HG03135 (cell line): Measurements from ENCODE around the gene EEF1A2.
"Not testable (repeated sequence)": the region's sequence is repeated elsewhere in the genome, so short reads cannot be mapped to it uniquely, and the experiment has no call there.

Experiments
- ATAC-seq: cut with Tn5 transposase; IDR thresholded peaks from one replicate; pipeline ENCODE4 v1.9.1; 2021; ENCODE audit warnings: mild to moderate bottlenecking, moderate library complexity; ENCODE audit not compliant: unreplicated experiment

EEF1A2 gene

DNA sequence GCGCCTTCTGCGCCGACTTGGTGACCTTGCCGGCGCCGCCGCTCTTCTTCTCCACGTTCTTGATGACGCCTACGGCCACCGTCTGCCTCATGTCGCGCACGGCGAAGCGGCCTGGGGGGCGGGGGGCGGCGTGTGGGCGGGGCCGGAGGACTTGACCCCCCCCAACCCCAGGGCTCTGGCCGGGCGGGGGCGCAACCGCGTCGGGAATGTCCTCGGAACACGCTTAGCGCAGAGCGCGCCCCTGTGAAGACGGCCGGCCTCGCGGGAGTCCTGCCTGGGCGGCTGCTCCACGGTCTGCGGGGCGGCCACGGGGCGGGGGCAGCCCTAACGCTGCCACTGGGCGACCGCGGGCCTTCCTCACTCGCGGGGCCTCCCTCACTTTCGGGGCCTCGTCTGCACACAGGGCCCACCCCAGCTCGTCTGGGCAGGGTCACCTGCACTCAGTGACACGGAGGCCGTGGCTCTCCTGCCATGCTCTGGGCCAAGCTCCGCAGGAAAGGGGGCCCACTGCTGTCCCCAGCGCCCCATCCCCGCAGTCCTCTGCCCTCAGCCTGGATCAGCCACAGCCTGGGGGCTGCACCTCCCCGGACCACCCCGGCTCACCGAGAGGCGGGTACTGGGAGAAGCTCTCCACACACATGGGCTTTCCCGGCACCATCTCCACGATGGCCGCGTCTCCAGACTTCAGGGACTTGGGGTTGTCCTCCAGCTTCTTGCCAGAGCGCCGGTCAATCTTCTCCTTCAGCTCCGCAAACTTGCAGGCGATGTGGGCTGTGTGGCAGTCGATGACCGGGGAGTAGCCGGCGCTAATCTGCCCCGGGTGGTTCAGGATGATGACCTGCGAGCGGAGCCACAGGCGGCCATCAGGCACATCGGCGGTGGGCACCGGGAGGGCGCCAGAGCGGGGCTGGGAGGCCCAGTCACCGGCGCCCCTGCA lies 10.3 kb downstream of the EEF1A2 start:
- ATAC-seq = no peak

DNA sequence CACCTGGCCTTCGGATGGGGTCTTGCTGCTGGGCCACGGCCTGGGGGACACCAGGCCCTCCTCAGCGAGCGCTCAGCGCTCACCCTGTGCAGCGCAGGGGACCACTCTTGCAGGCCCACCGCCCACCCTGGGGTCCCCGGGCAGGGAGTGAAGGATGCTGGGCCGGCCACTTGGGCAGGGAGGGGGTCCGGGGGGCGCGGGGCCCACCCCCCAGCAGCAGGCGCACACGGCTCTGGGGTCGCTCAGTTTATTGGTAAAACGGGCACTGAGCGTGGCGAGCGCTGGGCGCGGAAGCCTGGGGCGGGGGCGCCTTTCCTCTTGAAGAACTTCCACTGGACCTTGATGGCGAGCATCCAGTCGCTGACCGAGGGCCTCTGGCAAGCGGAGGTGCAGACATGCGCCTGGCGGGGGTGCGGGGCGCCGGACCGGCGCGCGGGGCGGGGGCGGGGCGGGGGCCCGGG lies 11.1 kb downstream of the EEF1A2 start:
- ATAC-seq = no peak

DNA sequence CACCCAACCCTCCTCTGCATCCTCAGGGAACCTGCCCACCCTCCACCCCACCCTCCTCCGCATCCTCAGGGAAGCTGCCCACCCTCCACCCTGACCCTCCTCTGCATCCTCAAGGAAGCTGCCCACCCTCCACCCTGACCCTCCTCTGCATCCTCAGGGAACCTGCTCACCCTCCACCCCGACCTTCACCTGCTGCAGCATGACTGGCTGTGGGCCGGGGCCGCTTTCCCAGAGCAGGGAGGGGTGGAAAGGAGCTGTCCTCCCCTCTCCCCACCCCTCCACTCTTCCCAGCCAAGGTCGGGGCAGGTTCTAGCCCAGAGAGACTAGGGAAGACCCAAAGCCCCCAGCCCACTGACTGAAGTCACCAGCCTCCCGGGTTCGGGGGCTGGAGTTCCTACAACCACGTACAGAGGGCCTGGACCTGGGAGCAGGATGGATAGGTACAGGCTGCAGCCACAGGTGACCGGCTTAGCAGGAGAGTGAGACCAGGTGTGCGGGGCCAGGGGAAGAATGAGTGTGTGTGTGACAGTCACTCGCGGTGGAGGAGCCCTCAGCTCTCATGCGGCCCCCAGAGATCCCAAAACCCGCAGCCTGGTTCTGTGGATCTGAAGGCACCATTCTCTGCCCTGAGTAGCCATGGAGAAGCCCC lies 11.6 kb downstream of the EEF1A2 start:
- ATAC-seq = no peak

DNA sequence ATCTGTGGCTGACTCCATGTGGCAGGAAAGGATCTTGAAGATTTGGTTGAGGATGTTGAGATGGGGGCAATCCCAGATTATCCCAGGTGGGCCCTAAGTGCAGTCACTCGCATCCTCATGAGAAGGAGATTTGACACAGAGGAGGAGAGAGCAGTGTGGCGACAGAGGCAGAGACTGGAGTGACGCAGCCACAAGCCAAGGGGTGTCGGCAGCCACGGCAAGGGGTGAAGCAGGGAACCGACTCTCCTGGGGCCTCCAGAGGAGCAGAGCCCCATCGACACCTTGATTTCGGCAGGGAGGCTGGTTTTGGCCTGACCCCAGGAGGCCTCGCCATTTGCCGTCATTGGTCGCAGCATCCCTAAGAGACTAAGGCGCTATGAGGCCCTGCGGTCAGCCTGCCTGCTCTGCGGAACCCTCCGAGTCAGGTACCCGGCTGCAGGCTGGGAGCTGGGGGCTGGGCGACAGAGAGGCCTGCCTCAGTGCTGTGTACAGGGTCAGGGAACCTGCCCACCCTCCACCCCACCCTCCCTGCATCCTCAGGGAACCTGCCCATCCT lies 12.5 kb downstream of the EEF1A2 start:
- no peak for ATAC-seq

DNA sequence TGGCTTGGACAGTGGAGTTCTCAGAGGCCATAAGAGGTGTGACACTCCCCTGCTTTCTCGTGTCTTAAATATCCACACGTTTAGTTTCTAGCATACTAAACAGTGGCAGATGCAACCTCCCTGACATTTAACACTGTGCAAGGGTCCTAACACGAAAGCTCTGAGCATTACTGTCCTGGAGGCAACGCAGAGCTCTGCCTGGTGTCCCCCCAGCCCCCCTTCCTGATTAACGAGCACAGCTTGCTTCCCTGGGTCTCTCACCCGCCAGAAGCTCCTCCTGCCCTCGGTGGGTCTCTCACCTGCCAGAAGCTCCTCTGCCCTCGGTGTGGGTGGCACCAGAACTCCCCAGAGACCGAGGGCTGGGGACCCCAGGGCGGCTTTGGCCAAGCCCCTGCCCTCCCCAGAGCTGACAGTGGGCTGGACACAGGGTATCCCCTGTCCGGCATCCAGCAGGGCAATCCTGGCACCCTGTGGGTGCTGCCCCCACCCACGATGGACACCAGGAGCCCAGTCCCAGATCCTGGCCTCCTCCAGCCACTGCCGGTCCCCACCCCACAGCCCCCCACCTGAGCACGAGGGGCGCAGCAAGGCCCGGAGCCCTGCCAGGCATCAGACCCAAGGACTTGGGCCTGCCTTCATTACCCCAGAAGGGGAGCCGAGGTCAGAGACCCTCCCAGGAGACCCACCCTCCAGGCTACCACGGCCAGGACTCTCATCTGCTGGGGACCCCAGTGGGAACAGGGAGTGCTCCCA lies 14.1 kb downstream of the EEF1A2 start:
- ATAC-seq = no peak

DNA sequence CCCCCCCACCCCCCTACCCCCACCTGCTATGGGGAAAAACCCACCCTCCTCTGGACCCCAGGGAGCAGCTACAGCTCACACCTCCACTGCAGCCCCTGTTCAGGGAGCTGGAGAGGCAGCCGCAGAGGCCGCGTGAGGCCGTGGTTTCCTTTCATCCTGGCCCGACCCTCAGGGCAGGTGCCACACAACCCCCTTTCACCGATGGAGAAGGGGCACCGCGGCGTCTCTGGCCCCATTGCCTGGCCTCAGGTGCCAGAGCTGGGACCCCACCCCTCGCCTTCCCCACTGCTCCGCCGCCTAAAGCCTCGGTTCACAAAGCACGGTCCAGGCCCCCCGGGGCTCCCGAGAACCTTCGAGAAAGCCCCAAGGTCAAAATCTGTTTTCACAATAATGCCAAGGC lies 14.6 kb downstream of the EEF1A2 start:
- no peak for ATAC-seq

DNA sequence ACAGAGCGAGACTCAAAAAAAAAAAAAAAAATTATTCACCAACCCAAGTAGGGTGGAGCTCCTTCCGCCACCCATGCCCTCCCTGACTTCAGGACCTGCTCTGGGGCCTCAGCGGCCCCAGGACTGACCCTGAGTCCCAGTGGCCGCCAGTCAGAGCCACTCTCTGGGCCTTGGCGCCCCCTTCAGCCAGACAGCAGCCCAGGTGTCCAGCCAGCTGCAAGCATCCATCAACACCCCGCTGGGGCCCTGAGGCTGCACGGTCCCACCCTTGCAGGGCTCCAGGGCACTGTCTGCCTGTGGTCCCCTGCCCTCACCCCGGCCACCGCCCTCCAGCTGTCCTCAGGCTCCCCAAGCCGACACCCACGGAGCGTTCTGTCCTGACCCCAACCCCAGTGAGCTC lies 15.0 kb downstream of the EEF1A2 start:
- no peak for ATAC-seq

DNA sequence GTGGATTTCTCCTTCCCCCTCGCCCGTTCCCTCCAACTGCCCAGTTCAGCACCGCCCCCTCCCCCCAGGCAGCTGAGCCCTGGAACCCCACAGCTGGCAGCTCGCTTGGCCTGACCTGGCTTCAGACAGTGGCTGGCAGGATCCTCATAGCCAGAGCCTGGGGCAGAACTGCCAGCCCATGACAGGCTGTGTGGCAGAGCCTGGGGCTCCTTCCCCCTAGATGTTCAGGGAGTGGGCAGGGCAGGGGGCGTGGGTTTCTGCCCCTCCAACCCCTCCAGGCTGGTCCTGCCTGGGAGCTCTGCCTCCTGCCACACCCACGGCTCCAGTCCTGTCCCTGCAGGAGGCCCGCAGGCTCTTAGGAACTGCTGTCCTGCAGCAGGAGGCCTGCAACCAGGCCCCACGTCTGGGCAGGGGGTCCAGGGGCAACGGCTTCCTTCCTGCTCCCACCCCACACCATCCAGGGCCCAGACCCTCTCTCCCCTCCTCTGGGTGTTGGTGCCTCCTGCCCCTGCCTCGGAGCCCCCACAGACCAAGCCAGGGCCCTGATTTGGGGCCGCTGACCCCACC lies 16.8 kb downstream of the EEF1A2 start:
- no peak for ATAC-seq

DNA sequence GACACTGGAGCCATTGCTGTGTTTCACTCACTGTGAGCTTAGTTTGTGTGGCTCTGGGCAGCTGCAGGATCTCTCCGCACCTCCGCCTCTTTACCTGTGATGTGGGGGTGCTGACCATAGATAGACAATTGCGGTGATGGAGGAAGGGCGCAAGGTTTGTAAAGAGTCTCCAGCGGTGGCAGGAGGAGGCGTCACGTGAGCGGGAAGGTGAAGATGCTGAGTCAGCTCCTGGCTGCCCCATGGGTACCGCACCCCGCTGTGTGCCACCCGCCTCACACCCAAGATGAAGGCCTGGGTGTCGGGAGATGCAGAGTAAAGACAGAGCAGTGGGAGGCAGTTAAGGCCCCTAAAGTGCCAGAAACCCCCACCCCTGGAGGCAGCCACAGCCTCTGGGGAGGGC lies 17.4 kb downstream of the EEF1A2 start:
- ATAC-seq = no peak

DNA sequence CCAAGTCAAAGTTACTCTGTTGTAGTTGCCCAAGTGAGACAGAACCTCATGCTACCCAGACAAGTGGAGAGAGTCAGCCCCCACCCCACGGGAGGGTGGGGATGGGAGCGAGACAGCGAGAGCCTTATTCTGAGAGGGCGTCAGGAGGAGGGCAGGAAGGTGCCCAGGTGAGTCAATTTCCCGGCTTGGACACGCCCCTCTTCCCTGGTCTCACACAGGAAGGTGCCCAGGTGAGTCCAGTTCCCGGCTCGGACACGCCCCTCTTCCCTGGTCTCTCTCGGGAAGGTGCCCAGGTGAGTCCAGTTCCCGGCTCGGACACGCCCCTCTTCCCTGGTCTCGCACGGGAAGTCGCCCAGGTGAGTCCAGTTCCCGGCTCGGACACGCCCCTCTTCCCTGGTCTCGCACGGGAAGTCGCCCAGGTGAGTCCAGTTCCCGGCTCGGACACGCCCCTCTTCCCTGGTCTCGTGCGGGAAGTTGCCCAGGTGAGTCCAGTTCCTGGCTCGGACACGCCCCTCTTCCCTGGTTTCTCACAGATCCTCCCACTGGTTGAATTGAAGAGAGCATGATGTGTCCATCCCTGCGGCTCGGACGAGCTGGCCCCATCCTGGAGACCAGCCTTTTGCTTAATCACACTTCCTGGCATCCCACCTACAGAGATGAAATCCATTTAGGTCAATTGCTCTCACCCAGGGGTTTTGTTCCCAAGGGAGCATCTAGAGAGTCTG lies 19.0 kb downstream of the EEF1A2 start:
- ATAC-seq = not testable (repeated sequence)

DNA sequence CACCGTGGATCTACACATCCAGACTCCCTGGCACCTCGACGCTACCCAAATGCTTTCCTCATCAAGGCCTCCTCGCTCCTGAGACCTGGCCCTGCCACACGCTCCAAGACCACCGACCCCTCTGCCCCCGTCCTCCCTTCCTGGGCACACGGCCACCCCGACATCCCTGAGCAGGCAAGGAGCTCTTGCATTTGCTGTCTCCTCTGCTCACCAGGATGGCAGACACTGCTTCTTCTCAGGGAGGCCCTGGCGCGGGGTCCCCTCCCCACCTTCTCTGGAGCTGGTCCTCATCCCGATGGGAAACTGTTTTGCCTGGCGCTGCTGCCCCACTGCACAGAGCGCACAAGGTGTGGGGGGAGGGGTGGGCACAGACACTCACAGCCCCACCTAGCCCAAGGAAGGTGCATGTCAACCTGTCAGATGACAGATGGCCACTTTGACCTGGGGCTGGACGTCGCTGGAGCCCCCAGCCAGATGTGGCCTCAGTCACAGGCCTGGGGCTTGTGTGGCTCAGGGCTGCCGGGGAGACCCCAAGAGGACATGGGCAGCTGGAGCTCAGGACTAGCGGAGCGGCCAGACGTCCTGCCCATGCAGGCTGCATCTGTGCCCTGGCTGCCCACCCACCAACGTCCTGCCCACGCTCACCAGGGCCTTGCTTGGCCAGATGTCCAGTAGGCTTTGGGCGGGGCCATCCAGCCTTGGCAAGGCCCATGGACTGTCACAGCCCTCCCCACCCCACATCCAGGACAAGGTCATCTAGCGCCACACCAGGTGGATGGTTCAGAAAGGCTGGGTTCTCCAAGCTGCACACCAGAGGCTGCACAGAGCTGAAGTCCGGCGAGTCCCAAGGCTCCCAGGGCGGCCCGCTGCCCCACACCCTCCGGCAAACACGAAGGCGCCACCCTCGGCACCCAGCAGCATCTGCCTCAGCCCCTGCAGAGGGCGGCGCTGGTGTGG lies 20.3 kb downstream of the EEF1A2 start:
- no peak for ATAC-seq

DNA sequence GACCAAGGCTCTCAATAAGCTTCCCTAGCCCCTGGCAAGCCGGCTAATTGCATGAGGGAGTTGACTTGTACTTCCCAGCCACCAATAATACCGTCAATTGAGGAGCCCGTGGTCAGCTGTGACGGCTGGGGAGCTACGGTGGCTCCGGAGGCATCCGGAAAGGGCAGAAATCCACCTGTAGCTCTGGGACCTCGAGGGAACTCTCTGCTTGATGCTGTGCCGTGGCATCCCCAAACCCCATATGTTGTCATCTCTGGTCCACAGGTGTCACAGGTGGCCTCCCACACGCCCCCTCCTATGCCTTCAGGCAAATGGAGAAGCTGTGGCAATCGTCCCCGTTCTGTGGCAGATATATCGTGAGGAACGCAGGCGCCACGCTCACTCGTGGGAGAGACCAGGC lies 20.9 kb downstream of the EEF1A2 start:
- no peak for ATAC-seq

DNA sequence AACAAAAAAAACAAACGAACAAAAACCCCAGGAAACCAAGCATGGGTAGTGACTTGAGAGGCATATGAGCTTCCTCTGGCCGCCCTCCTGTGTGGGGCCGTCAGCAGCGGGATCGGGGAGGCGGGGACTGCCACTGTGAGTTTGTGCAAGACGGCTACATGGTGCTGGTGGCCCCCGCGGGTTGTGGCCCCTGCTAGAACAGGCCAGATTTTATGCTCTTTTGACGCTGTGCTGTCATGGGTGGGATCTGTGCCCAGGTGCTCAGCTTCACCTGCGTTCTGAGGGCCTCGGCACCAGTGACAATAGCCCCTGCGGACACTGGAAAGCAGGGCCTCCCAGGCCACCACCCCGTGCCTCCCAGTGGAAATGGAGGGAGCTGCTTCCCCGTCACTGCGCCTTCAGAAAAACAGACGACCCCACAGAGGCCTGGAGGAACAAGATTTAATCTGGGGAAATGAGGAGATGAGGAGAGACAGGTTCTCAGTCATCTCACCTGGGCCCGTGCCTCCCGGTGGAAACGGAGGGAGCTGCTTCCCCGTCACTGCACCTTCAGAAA lies 21.7 kb downstream of the EEF1A2 start:
- no peak for ATAC-seq

DNA sequence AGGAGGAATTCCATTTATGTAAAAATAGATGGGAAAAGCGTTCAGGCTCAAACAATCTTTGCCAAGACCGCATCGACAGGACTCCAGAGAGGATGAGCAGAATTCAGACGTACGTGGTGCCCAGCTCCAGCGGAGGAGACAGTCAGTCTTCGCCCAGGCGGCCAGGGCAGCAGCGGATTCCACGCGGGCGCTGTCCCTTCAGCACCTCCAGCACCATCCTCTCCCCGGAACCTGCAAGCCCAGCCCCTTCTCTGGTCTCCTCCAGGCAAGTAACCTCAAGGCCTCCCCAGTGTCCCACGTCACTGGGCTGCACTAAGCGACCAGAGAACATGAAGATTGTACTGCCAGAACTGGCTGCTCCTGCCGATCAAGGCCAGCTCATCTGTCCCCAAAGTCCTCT lies 23.7 kb downstream of the EEF1A2 start:
- ATAC-seq = no peak

DNA sequence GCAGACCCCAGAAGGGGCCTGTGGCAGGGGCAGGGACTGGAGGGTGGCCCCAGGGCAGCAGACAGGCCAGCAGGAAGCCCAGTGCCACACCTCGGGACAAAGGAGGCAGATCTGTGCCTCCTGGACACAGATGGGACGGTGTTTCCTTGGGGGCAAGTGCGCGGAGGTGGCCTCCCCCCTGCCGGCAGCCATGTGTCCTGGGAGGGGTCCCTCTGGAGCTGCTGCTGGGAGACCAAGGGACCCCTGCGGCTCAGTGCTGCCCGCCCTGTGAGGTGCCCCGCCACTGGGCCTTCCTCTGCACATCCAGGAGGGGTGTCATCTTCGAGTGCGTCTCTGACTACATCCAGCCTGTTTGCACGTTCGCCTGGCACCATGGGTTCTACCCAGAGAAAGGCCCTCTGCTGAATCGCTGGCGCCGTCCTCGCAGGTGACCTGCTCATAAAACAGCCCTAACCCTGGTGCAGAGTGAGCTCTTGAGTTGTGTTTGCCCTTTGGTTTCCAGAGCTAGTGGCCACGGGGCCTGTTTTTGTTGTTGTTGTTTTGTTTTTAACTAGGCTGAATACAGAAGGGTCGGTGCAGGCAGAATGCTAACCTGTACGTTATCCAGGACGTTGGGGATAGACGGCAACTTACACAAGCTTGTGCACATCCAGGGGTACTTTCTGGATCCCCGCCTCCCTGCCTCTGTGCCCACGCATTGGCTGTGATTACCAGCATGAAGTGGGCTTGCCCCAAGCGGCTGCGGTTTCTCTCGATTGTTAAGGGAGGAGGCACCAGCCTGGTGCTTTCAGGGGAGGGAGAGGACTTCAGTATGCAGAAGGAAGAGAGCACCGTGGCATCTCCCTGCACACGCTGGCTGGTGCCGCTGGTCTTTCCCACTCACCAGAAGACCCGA lies 25.1 kb downstream of the EEF1A2 start:
- no peak for ATAC-seq

DNA sequence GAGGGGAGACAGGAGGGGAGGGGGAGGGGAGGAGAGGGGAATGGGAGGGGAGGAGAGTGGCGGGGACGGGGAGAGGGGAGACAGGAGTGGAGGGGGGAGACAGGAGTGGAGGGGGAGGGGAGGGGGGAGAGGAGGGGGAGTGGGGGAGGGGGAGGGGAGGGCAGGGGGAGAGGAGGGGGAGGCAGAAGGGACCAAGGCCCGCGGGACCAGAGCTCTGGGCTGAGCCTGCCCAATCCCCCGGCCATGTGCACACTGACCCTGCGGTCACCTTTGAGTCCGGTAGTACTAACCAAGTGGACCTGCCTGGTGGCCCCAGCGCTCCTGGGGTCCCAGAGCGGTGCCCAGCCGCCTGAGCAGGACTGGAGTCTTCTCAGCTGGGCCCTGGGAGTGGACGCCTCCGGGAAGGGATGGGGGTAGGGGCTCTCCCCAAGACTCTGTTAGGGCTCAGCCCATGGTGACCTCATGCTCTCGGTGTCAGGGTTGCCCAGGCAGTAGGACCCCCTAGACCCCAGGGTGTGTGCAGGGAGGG lies 26.0 kb downstream of the EEF1A2 start:
- ATAC-seq = no peak

DNA sequence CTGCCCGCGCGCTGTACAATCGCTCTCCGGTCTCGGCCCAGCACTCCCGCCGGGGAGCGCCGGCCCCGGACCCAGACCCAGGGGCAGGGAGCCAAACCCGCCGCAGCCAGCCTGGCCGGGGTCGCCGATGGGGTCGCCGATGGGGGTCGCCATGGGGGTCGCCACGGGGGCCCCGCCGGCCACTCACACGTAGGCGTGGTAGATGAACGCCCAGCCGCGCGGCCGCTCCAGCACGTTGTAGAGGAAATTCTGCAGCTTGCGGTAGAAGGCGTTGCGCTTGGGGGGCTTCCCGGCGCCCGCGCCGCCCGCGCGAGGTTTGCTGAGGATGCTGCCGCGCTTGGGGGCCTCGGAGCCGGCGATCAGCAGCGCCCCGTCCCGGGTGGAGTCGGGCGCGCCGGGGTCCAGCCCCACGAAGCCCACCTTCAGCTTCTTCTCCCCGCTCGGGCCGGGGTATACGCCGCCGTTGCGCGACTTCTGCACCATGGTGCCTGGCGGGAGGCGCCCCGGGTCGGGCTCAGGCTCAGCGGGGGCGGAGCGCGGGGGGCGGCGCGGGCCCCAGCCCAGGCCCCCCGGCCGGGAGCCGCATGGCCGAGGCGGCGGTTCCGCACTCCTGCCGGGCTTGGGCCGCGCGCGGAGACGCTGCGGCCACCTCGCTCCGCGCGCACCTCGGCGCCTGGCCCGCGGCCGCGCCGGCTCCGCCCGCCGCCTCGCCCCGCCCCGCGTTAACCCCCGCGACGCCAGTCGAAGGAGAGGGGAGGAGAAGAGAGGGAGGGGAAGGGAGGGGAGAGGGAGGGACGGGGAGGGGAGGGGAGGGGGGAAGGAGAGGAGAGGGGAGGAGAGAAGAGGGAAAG lies 26.7 kb downstream of the EEF1A2 start, which contains the start of gene KCNQ2:
Gene KCNQ2, minus strand, starts transcription at position 675 of the 851 bp plus-strand sequence. Its CDS starts 192 bp downstream, at position 483.
- no peak for ATAC-seq
